Muscle of back (tissue), 11 donors: ENCODE measurements around the gene CLDN4. TPM values are rescaled to one million over a fixed set of nuclear protein-coding genes. Genes with fewer than 3 reads are reported as not detected.
"Not testable (repeated sequence)": the region's sequence is repeated elsewhere in the genome, so short reads cannot be mapped to it uniquely, and the experiment has no call there.

ENCODE experiments used
- DNase-seq, 3 donors: peaks; one replicate each; pipeline versions ENCODE4 v3.0.0 to v3.0.0-alpha.2; 2013
- polyA plus RNA-seq, 10 donors: library from polyadenylated mRNA; unstranded; fragments of 120-200 nt; gene quantifications; one replicate each; pipeline ENCODE4 v1.2.1, GENCODE V29; 2013; ENCODE audit not compliant: insufficient read length in 10 of 10

CLDN4 gene
- polyA plus RNA-seq, 10 donors, result 0.22 to 7.9 (median 0.54) TPM

- DNase-seq, result no peak
Observed at GRCh38 chr7:73840715-73841379, 10.1 kb downstream of the CLDN4 start.

DNA sequence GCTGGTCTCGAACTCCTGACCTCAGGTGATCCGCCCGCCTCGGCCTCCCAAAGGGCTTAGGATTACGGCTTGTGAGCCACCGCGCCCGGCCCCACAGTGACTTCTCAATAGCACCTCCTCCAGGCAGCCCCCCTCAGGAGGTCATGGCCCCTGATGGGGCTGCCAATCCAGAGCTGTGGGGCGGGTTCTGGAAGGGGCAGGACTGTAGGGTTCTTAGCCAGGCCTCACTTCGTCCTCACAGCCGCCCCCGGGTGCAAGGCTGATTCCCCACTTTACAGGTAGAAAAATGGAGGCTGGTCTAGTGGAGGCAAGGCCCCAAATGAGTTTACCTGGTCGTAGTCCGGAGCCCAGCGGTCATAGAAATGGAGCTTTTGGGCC lies 10.9 kb downstream of the CLDN4 start:
- DNase-seq, result no peak

- DNase-seq, result peak; percentile 90 to 95 (median 91)
Observed at GRCh38 chr7:73842067-73842976, 11.5 kb downstream of the CLDN4 start, which contains the start of gene METTL27. Gene METTL27 (minus strand): TSS chr7:73842516. CDS start chr7:73842140, 376 bp downstream.

DNA sequence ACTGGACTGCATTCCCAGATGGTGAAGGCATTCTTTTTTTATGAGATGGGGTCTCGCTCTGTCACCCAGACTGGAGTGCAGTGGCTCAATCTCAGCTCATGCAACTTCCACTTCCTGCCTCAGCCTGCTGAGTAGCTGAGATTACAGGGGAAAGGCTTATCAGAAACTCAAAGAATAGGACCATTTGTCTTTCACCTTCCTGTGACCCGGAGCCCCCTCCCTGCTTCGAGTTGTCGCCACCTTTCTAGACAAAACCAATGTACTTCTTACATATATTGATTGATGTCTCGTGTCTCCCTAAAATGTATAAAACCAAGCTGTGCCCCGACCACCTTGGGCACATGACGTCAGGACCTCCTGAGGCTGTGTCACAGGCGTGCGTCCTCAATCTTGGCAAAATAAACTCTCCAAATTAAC lies 13.3 kb downstream of the CLDN4 start:
- no peak for DNase-seq

DNA sequence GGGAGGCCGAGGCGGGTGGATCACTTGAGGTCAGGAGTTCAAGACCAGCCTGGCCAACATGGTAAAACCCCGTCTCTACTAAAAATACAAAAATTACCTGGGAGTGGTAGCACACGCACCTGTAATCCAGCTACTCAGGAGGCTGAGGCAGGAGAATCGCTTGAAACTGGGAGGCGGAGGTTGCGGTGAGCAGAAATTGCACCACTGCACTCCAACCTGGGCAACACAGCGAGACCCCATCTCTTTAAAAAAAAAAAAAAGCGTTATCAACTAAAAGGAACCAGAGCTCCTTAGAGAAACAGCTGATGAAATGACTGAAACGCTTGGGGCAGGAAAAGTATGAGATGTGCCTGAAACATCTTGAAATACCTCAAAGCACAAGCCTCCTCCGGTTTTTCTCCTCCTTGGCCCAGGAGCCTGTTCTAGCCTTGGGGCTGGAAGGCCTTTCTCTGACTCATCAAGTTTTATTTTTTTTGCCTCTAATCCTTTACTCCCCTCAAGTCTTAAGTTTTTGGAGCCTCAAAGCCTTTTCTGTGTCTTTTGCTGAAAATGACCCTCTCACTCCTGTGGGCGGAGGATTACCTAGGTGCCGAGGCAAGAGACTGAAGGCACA lies 14.2 kb downstream of the CLDN4 start:
- no peak for DNase-seq

DNA sequence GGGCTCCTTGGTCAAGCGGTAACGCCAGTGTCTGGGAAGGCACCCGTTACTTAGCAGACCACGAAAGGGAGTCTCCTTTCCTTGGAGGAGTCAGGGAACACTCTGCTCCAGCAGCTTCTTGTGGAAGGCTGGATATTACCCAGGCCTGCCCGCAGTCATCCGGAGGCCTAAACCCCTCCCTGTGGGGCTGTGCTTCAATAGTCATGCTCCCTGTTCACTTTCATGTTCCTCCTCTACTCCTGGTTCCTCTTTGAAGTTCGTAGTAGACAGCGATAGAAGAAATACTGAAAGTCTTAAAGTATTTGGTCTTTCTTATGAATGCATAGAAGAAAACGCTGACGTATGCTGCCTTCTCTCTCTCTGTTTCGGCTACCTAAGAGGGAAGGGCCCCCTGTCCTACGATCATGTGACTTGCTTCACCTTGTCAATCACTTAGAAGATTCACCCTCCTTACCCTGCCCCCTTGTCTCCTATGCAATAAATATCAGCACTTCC lies 15.0 kb downstream of the CLDN4 start:
- not testable (repeated sequence) for DNase-seq

DNA sequence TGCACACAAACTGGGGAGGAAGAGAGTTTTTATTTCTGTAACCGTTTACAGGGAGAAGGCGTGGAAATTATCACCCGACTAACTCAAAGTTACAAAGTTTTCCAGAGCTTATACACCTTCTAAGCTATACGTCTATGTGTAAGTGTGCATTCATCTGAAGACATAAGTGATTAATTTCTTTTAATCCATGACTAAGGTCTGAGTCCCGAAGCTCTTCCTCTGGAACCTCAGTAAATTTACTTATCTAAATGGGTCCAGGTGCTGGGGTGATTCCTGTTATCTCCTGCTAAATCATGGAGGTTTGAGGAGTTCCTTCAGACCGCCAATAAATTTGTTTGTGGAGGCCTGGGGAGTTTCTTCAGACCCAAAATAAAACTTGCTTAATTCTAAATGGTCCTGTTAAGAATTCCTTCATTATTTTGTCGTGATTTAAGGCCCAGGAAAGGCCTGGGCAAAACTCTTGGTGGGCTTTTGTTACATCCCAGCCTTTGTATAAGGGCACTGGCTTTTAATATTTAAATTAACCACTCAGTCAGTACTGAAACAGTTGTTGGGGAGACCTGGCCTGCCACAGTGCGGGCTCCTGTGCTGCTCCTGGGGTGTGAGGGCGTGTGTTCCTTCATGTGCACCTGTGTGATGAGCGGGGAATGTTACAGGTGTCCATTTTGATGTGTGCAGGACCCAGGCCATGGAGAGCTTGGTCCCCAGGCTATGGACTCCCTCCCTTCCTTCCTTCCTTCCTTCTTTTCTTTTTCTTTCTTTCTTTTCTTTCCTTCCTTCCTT lies 17.3 kb downstream of the CLDN4 start:
- no peak for DNase-seq

GRCh38 chr7:73850781-73851207 lies 20.0 kb downstream of the CLDN4 start:
- DNase-seq, result peak in 2 of 3 donors; percentile 44 to 93

DNA sequence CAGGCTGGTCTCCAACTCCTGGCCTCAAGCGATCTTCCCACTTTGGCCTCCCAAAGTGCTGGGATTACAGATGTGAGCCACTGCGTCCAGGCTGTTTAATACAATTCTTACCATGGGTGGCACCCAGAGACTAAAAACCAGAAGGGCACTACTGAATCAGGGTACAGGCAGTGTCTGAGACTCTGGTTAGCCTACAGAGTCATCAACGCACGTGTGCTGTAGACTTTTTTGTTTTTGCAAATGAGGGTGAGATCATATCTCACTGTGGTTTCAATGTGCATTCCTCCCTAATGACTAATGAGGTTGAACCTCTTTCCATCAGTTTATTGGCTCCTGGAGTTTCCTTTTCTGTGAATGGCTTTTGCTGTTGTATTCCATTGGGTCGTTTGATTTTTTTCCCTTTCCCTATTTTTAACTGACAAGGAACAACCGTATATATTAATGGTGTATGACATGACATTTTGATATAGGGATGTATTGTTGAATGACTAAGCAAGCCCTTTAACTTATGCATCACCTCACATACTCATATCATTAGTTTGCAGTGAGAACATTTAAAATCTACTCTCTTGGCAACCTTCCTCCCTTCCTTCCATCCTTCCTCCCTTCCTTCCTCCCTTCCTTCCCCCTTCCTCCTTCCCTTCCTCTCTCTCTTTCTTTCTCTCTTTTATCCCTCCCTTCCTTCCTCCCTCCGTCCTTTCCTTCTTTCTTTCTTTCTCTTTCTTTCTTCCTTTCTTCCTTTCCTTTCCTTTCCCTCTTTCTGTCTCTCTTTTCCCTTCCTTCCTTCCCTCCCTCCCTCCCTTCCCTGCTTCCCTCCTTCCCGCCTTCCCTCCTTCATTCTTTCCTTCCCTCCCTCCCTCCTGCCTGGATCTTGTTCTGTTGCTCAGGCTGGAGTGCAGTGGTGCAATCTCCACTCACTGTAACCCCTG lies 20.9 kb downstream of the CLDN4 start:
- DNase-seq, result peak in 2 of 3 donors; percentile 59 to 97

- DNase-seq, result no peak
Observed at GRCh38 chr7:73852500-73852899, 21.7 kb downstream of the CLDN4 start.

- no peak for DNase-seq
Observed at GRCh38 chr7:73856941-73857340, 26.1 kb downstream of the CLDN4 start.

DNA sequence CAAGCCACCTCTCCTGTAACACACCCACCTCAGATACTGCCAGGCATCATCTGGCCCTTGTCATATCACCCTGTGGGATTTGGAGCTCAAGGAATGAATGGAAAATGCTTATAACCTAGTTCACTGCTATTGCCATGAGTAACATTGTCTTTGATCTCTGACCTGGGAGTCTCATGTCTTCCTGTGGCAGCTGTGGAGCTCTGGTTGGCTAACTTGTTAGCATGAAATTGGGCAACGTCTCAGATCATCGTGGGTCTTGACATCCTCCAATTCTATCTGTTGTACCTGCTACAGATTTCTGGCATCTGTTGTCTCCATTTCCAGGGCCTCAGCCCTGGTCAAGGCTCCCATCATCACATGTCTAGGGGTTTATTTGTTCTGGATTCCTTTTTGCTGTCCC lies 28.0 kb downstream of the CLDN4 start:
- no peak for DNase-seq

- DNase-seq, result no peak
Observed at GRCh38 chr7:73860859-73861258, 30.1 kb downstream of the CLDN4 start, which contains the start of gene TMEM270. Gene TMEM270 (plus strand): TSS chr7:73861159. CDS start chr7:73861195, 36 bp downstream.

GRCh38 chr7:73861305-73861704 lies 30.5 kb downstream of the CLDN4 start:
- no peak for DNase-seq

DNA sequence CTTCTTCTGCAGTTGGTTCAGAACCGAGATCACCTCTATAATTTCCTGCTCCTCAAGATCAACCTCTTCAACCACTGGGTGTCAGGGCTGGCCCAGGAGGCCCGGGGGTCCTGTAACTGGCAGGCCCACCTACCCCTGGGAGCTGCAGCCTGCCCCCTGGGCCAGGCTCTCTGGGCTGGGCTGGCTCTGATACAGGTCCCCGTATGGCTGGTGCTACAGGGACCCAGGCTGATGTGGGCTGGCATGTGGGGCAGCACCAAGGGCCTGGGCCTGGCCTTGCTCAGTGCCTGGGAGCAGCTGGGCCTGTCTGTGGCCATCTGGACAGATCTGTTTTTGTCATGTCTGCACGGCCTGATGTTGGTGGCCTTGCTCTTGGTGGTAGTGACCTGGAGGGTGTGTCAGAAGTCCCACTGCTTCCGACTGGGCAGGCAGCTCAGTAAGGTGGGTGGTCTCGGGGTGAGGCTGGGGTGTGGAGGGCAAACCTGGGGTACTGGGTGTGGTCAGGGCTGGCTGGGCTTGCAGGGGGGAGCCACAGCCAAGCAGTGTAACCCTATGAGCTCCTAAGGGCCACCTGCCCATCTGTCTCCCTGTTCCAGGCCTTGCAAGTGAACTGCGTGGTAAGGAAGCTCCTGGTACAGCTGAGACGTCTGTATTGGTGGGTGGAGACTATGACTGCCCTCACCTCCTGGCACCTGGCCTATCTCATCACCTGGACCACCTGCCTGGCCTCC lies 34.4 kb downstream of the CLDN4 start:
- DNase-seq, result no peak

DNA sequence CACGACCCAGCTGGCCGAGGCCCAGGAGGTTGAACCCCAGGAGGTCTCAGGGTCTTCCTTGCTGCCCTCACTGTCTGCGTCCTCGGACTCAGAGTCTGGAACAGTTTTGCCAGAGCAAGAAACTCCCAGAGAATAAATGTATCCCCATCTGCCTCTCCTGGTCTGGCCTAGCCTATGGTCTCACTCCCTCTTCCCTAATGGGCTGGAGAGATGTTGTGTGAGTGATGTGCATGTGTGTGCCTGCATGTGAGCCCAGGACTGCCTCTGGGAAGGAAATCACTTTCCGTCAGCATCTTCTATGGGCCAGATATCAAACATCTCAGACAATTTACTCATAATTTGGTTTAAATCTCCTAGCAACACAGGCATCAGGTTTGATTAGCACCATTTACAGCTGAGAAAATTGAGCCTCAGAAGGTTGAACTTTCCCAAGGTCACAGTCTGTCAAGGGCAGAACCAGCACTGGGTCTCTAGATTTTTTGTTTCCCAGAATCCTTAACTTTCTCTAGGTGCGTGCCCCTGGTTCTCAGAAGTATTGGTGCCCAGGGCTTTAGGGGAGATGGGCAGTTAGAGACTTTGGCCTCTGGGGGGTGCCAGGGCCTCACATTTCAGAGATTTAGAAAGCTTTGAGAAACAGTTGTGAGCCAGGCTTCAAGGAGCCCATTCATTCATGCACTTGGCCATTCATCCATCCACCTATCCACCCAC lies 35.1 kb downstream of the CLDN4 start:
- DNase-seq, result peak in 1 of 3 donors; percentile 54

DNA sequence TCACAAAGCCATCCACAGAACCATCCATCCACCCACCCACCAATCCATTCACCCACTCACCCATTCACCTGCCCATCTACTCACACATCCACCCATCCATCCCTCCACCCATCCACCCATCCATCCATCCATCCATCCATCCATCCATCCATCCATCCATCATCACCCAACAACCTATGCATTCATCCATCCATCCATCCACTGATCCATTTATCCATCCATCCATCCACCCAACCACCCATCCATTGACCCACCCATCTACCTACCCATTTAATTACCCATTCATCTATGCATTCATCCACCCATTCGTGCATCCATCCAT lies 35.6 kb downstream of the CLDN4 start:
- no peak for DNase-seq

DNA sequence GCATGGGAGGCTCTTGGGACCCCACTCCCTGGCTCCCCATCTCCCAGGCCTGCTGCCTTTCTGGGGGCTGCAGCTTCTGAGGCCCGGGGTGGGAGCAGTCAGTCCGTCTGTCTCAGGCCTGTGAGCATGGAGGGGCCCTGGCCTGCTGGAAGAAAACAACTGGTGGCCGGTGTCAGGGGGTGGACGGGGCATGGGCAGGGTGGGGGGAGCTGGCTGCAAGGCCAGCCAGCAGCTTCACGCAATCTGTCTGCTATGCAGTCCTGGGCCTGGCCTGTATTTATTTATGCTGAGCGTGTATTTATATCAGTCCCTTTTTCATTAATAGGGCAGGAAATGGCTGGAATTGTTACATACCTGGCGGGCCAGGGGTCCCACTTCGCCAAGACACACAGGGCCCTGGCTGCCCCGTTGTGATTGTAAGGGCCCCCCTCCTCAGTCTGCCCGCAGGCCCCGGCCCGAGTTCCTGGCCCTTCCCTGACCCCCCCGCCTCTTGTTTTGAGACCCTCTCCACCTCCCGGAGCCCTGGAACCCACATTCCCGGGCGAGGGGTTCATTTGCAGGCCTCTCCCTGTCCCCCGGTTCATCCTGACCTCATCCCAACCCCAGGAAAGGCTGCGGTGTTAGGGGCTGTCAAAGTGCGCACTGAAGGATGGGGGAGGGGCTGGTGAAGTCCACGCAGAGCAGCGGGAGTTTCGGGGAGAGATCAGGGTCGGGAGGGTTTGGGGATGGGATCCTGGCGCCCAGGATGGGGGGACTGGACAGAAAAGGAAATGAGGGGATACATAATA lies 38.4 kb downstream of the CLDN4 start:
- DNase-seq, result peak in 1 of 3 donors; percentile 44
